Karpas-422 (cell line): Measurements from ENCODE around the gene IL17A. TPM values are rescaled to one million over a fixed set of nuclear protein-coding genes. Genes with fewer than 3 reads are reported as not detected.

Source experiments
- DNase-seq: peaks from one replicate; pipeline ENCODE4 v3.0.0-alpha.2; 2015
- H2AFZ ChIP-seq: fragments of 200-600 bp; sonication (generic); 2 replicates; pipeline ENCODE4 v1.6.1; 2014; ENCODE audit warnings: antibody characterized with exemption, low read length, mixed read lengths
- H3K27ac ChIP-seq: fragments of 200-600 bp; sonication (generic); 2 replicates; pipeline ENCODE4 v1.5.1; 2014; ENCODE audit warnings: mild to moderate bottlenecking, low read length, moderate library complexity
- H3K27me3 ChIP-seq: fragments of 200-600 bp; sonication (generic); 2 replicates; pipeline ENCODE4 v1.6.1; 2014; ENCODE audit warnings: low read length, mixed read lengths
- H3K36me3 ChIP-seq: fragments of 200-600 bp; sonication (generic); 2 replicates; pipeline ENCODE4 v1.6.1; 2014; ENCODE audit warnings: low read length, mixed read lengths; ENCODE audit not compliant: insufficient read depth
- H3K4me1 ChIP-seq: fragments of 200-600 bp; sonication (generic); 2 replicates; pipeline ENCODE4 v1.6.1; 2014; ENCODE audit warnings: mild to moderate bottlenecking, low read length, mixed read lengths
- H3K4me2 ChIP-seq: fragments of 200-600 bp; sonication (generic); 2 replicates; pipeline ENCODE4 v1.6.1; 2014; ENCODE audit warnings: low read length, low read depth, mild to moderate bottlenecking; ENCODE audit not compliant: poor library complexity, severe bottlenecking
- H3K4me3 ChIP-seq: fragments of 200-600 bp; sonication (generic); 2 replicates; pipeline ENCODE4 v1.5.1; 2014; ENCODE audit warnings: mild to moderate bottlenecking, antibody characterized with exemption, low read length, mixed read lengths
- H3K79me2 ChIP-seq: fragments of 200-600 bp; sonication (generic); 2 replicates; pipeline ENCODE4 v1.6.1; 2014; ENCODE audit warnings: mild to moderate bottlenecking, low read length, mixed read lengths
- H3K9ac ChIP-seq: fragments of 200-600 bp; sonication (generic); 2 replicates; pipeline ENCODE4 v1.6.0; 2014; ENCODE audit warnings: low read length
- H3K9me2 ChIP-seq: fragments of 200-600 bp; sonication (generic), shearing (Covaris generic); replicated peaks from 2 replicates; pipeline ENCODE4 v1.6.0; 2014; ENCODE audit warnings: mild to moderate bottlenecking, low read length, moderate library complexity; ENCODE audit not compliant: insufficient read depth
- H3K9me3 ChIP-seq: fragments of 300-700, 200-600 bp; sonication (generic); 2 replicates; pipeline ENCODE4 v1.6.1; 2014; ENCODE audit warnings: low read length, mixed read lengths
- H4K20me1 ChIP-seq: fragments of 200-600 bp; sonication (generic); 2 replicates; pipeline ENCODE4 v1.6.1; 2014; ENCODE audit warnings: mild to moderate bottlenecking, antibody characterized with exemption, low read length, low read depth; ENCODE audit not compliant: insufficient read depth
- total RNA-seq: library from RNA; depleted of rRNA; stranded (reverse); fragments of >200 nt; shearing (Covaris generic); gene quantifications from 2 replicates; pipeline ENCODE4 v1.2.3, GENCODE V29; 2014; ENCODE audit warnings: low replicate concordance

IL17A gene
- total RNA-seq, 1 experiment from 2014 or later: not detected

- no peak overlapping the region for H2AFZ ChIP-seq
- no peaks in the 10 kb centered on the region for H3K9me2 ChIP-seq
- H3K4me3 ChIP-seq: no peak overlapping the region
- no peaks in the 10 kb centered on the region for H3K79me2 ChIP-seq
- no peaks in the 10 kb centered on the region for H3K4me1 ChIP-seq
- H4K20me1 ChIP-seq: no peaks in the 10 kb centered on the region
- no peaks in the 10 kb centered on the region for H3K36me3 ChIP-seq
- no peak for DNase-seq
- no peak overlapping the region for H3K27ac ChIP-seq
- no peaks in the 10 kb centered on the region for H3K27me3 ChIP-seq
- H3K9me3 ChIP-seq: no peaks in the 10 kb centered on the region
- H3K4me2 ChIP-seq: no peak overlapping the region
- H3K9ac ChIP-seq: no peak overlapping the region
Measured at GRCh38 chr6:52146851-52147445, 39.2 kb upstream of the IL17A start.

DNA sequence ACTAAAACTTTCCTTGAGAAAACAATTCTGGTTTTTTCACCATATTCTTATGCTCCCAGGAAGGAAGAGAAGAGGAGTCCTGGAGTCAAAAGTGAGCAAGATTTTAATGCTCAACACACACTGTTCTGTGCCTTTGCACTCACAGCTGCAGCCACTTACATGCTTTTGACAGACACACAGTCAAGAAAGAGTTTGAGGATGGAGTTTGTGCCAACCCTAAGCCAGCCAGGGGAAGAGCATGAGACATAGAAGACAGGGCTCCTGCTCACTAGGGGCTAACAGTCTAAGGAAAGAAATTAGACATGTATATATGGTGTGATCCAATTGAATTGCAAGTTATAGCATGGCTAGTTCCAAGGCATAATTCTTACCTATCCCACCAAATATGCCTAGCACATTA lies 37.1 kb upstream of the IL17A start:
- H2AFZ ChIP-seq: no peak overlapping the region
- DNase-seq: no peak
- H3K27ac ChIP-seq: no peak overlapping the region
- H3K36me3 ChIP-seq: no peaks in the 10 kb centered on the region
- no peak overlapping the region for H3K4me3 ChIP-seq
- H3K9ac ChIP-seq: no peak overlapping the region
- H3K4me1 ChIP-seq: no peaks in the 10 kb centered on the region
- no peaks in the 10 kb centered on the region for H3K9me3 ChIP-seq
- H3K9me2 ChIP-seq: no peaks in the 10 kb centered on the region
- H4K20me1 ChIP-seq: no peaks in the 10 kb centered on the region
- H3K79me2 ChIP-seq: no peaks in the 10 kb centered on the region
- no peak overlapping the region for H3K4me2 ChIP-seq
- H3K27me3 ChIP-seq: no peaks in the 10 kb centered on the region

DNA sequence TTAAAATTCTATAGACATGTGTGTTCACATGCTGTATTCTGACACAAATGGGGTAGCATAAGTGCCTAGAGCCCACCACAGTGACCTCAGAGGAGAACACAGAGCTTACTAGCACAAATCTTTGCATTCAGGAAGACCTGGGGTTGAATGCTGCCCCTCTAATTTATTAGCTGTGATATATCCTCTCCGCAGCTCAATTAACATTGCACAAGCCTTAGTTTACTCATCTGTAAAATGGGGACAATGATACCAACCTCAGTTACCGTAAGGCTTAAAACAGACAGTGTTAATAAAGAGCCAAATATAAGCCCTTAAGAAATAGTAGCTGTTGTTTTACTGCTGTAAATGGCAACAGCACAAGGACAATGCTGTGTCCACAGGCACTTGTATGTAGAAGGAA lies 36.2 kb upstream of the IL17A start:
- Histone ChIP-seq H3K4me2 (no peak overlapping the region), H3K4me1 (no peaks in the 10 kb centered on the region), H3K9ac (no peak overlapping the region), H3K9me3 (no peaks in the 10 kb centered on the region), H3K4me3 (no peak overlapping the region), H3K27me3 (no peaks in the 10 kb centered on the region), H2AFZ (no peak overlapping the region), H3K9me2 (no peaks in the 10 kb centered on the region), H3K27ac (no peak overlapping the region), H3K79me2 (no peaks in the 10 kb centered on the region), H4K20me1 (no peaks in the 10 kb centered on the region), H3K36me3 (no peaks in the 10 kb centered on the region)
- no peak for DNase-seq

- Histone ChIP-seq H4K20me1 (no peaks in the 10 kb centered on the region), H3K9me2 (no peaks in the 10 kb centered on the region), H3K4me1 (no peaks in the 10 kb centered on the region), H3K27ac (no peak overlapping the region), H3K36me3 (no peaks in the 10 kb centered on the region), H2AFZ (no peak overlapping the region), H3K4me3 (no peak overlapping the region), H3K27me3 (no peaks in the 10 kb centered on the region), H3K9me3 (no peaks in the 10 kb centered on the region), H3K9ac (no peak overlapping the region), H3K79me2 (no peaks in the 10 kb centered on the region), H3K4me2 (no peak overlapping the region)
- DNase-seq: no peak
Measured at GRCh38 chr6:52152070-52152423, 34.1 kb upstream of the IL17A start.

DNA sequence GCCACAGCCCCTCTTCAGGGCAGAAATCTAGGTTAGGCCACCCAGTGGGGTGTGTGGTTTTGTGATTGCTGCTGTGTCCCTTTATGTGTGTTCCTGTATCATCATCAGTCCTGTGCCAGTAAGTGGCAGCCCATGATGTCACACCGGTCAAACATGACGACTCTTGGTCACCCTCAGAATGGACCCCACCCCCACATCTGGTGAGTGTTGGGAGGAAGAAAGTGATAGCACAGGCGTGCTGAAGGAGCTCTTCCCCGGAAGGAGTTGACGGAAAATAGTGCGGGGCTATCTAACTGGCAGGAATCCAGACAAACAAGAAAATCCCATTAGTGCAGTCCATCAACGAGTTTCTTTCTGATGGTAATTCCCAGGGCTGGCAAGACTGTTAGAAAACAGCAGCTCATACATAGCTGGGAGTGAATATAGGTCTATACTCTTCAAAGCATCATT lies 33.4 kb upstream of the IL17A start:
- H3K4me2 ChIP-seq: no peak overlapping the region
- H3K4me3 ChIP-seq: no peak overlapping the region
- no peaks in the 10 kb centered on the region for H3K79me2 ChIP-seq
- no peak overlapping the region for H3K9ac ChIP-seq
- no peaks in the 10 kb centered on the region for H3K9me3 ChIP-seq
- DNase-seq: no peak
- no peaks in the 10 kb centered on the region for H3K36me3 ChIP-seq
- H3K27me3 ChIP-seq: no peaks in the 10 kb centered on the region
- H3K4me1 ChIP-seq: no peaks in the 10 kb centered on the region
- H3K9me2 ChIP-seq: no peaks in the 10 kb centered on the region
- H4K20me1 ChIP-seq: no peaks in the 10 kb centered on the region
- H3K27ac ChIP-seq: no peak overlapping the region
- H2AFZ ChIP-seq: no peak overlapping the region

DNA sequence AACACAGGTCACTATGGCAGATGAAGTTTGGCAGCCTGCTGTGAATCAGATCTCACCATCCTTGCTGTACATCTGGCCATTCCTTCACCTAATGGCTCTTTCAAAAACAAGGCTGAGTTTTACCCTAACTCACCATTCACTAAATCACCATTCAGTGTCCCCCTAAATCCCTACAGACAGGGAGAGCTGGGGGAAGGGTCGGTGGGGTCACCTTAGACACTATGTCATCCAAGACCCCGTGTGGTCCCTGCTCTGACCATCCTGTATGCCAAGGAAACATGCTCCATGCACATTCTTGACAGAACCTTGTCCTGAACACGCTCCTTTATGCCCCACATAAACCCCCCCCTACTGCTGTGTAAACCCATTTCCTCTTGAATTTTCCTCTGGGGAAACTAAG lies 31.8 kb upstream of the IL17A start:
- H3K4me1 ChIP-seq: no peaks in the 10 kb centered on the region
- H3K27ac ChIP-seq: no peak overlapping the region
- H2AFZ ChIP-seq: no peak overlapping the region
- H3K9ac ChIP-seq: no peak overlapping the region
- H3K27me3 ChIP-seq: no peaks in the 10 kb centered on the region
- no peaks in the 10 kb centered on the region for H3K9me3 ChIP-seq
- H3K36me3 ChIP-seq: no peaks in the 10 kb centered on the region
- no peak for DNase-seq
- no peak overlapping the region for H3K4me3 ChIP-seq
- H4K20me1 ChIP-seq: no peaks in the 10 kb centered on the region
- no peaks in the 10 kb centered on the region for H3K9me2 ChIP-seq
- H3K4me2 ChIP-seq: no peak overlapping the region
- H3K79me2 ChIP-seq: no peaks in the 10 kb centered on the region

DNA sequence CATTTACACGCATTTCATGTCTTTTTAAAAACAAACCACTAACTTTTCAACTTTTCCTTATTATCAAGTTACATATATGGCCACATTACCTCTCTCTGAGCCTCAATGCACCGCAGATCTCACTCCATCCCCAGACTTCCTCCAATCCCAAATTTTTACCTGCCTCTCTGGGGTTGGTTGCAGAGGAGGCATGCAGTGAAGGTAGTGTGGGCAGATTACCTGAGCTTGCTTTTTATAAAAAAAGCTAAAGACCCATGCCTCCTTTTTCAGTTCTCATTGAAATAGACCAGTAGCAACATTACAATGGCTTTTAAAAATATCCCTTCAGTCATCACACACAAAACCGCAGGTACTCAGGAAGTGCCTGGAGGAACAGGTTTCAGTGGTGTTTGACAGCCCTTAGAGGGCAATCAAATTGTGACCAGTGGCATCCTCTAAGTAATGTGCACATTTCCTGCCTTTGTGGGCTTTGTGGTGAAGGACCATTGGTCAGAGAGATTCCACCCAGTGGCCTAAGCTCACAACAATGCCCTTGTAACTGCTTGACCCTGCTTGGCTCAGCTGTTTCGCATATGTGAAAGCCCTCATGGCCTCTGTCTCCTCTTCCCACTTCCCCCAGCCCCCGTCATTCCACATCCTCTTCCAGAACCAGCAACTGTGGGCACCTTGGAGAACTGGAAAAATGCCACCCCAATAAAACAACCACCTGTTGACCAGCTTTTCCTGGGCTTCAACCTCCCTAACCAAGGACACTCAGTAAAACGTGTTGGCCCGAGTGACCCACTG lies 30.2 kb upstream of the IL17A start:
- Histone ChIP-seq H3K4me3 (no peak overlapping the region), H3K4me1 (no peaks in the 10 kb centered on the region), H3K79me2 (no peaks in the 10 kb centered on the region), H3K9me2 (no peaks in the 10 kb centered on the region), H3K9ac (no peak overlapping the region), H3K9me3 (no peaks in the 10 kb centered on the region), H3K4me2 (no peak overlapping the region), H2AFZ (no peak overlapping the region), H3K36me3 (no peaks in the 10 kb centered on the region), H3K27me3 (no peaks in the 10 kb centered on the region), H3K27ac (no peak overlapping the region), H4K20me1 (no peaks in the 10 kb centered on the region)
- DNase-seq: no peak

- no peak overlapping the region for H3K4me2 ChIP-seq
- H3K9me2 ChIP-seq: no peaks in the 10 kb centered on the region
Measured at GRCh38 chr6:52157301-52157941, 28.8 kb upstream of the IL17A start.

More at GRCh38 chr6:52157301-52157941, 28.8 kb upstream of the IL17A start:
- Histone ChIP-seq H3K36me3 (no peaks in the 10 kb centered on the region), H3K4me1 (no peaks in the 10 kb centered on the region), H3K79me2 (no peaks in the 10 kb centered on the region), H3K27me3 (no peaks in the 10 kb centered on the region), H3K9me3 (no peaks in the 10 kb centered on the region), H4K20me1 (no peaks in the 10 kb centered on the region), H2AFZ (no peak overlapping the region), H3K4me3 (no peak overlapping the region), H3K27ac (no peak overlapping the region), H3K9ac (no peak overlapping the region)
- no peak for DNase-seq
